HG03565 (cell line): ENCODE results near the gene TMTC2.
"Not testable (repeated sequence)": the region's sequence is repeated elsewhere in the genome, so short reads cannot be mapped to it uniquely, and the experiment has no call there.

Experiments used
- ATAC-seq: cut with Tn5 transposase; IDR thresholded peaks from one replicate; pipeline ENCODE4 v1.9.1; 2021; ENCODE audit warnings: mild to moderate bottlenecking, moderate library complexity; ENCODE audit not compliant: unreplicated experiment

TMTC2 gene

GRCh38 chr12:82835217-82835616, 148.5 kb downstream of the TMTC2 start:
- no peak for ATAC-seq

GRCh38 chr12:82838131-82838551, 151.4 kb downstream of the TMTC2 start:
- ATAC-seq: no peak

DNA sequence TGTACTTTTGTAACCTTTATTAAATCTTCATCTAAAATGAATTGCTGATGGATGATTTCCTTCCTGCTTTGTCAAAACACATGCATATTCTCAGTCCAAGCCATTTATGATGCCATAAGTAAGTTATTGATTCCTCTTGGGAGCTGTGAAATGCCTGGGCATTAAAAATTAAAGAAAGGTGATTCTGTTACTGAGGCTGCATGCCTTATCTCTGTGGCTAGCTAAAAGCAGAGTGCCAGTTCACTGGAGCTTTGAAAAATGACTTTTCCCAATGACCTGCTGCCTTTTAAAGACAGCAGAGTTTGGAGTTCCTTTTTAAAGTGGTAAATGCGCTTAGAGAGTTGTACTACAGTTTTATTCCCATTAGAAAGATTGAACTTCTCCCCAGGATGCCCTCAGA, 152.1 kb downstream of the TMTC2 start:
- ATAC-seq: no peak

DNA sequence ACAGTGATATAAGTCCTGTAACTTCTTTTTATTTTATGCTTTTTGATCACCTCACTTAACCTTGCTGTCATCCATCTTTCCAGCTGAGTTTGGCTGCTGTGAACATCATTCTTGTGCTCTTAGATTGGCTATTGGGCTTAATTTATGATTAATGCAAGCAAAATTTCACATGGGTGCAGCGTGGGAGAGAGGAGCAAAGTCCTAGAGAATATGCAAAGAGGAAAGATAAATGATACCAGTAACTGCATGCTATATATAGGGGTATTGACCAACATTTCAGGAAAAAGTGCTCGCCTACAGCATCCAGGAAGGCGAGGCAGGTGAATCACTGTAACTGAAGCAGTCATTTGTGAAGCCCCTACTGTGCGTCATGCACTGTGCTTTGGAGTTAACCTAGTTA, 153.1 kb downstream of the TMTC2 start:
- no peak for ATAC-seq

GRCh38 chr12:82841487-82841904, 154.8 kb downstream of the TMTC2 start:
- no peak for ATAC-seq

GRCh38 chr12:82842480-82842879, 155.8 kb downstream of the TMTC2 start:
- no peak for ATAC-seq

DNA sequence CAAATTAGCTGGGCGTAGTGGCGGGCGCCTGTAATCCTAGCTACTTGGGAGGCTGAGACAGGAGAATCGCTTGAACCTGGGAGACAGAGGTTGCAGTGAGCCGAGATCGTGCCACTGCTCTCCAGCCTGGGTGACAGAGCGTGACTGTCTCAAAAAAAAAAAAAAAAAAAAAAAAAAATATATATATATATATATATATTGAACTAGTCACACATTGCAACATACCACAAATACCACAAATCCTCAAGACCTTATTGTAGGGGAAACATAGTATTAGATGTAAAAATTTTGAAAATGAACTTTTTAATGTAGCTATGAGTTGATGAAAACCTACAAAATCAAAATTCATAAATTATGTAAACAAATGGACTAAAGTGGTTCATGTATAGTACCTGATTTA, 158.4 kb downstream of the TMTC2 start:
- ATAC-seq: not testable (repeated sequence)

DNA sequence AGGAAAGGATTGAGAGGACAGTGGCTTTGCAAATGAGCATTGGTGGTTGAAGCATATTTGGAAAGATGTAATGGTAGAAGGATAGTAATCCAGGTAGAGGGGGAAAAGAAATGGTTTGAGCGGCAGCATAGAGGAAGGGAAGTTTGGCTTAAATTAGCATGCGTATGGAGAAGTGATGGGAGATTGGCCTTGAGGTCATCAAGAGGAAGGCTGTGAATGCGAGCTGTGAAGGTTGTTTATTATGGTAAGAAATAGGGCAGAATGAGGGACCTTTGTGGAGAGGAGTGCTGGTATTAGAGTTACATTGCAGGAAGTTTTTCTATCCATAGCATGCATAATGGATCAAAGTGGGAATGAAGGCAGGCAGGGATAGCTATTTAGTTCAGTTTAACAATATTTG, 162.1 kb downstream of the TMTC2 start:
- ATAC-seq: no peak

- no peak for ATAC-seq
Observed at GRCh38 chr12:82852529-82852928, 165.8 kb downstream of the TMTC2 start.

- ATAC-seq: peak; percentile 45
Observed at GRCh38 chr12:82855872-82856271, 169.2 kb downstream of the TMTC2 start.

DNA sequence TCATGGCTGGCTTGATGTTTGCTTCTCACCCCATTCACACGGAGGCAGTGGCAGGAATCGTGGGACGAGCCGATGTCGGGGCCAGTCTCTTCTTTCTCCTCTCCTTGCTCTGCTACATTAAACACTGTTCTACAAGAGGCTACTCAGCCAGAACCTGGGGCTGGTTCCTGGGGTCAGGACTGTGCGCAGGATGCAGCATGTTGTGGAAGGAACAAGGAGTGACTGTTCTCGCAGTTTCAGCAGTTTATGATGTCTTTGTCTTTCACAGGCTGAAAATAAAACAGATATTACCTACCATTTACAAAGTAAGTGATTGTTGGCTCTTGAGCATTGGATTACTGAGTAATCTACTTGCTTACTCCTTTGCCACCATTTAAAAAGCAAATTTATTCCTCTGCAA, 170.6 kb downstream of the TMTC2 start:
- ATAC-seq: no peak

GRCh38 chr12:82857911-82858533, 171.3 kb downstream of the TMTC2 start:
- no peak for ATAC-seq

- no peak for ATAC-seq
Observed at GRCh38 chr12:82858534-82858917, 171.8 kb downstream of the TMTC2 start.

DNA sequence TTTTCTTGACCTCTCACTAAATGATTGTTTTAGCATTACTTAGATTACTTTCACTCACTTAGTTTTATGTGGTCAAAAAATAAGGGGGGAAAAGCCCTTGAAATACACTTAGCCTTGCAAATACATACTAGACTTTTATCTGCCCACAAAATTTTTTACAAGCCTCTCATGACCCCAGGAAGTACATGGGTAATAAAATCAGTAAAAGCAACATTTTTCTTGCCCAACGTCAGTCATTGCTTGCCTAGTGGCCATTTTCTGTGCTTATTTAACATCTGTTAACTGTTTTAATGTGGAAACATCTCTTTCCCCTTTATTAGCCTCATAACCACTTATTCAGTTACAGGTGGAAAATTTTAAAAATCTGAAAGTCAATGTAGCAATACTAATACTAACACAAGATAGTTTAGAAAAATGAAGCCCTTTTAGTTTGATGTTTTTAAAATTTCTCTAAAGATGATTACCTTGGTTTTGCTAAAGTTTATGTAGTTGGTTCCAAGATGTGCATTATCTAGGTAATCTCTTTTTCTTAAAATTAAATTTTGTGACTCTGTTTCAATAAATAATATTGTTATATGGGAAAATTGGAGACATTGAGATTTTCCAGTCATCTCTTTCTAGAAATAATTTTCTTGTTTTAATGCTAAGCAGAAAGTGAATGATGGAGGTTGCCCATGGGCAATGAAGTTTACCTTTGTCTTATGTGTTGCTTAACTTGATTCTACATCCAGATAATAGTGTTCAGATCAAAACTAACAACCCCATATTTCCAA, 175.5 kb downstream of the TMTC2 start:
- no peak for ATAC-seq

GRCh38 chr12:82862876-82863649, 176.4 kb downstream of the TMTC2 start:
- no peak for ATAC-seq

DNA sequence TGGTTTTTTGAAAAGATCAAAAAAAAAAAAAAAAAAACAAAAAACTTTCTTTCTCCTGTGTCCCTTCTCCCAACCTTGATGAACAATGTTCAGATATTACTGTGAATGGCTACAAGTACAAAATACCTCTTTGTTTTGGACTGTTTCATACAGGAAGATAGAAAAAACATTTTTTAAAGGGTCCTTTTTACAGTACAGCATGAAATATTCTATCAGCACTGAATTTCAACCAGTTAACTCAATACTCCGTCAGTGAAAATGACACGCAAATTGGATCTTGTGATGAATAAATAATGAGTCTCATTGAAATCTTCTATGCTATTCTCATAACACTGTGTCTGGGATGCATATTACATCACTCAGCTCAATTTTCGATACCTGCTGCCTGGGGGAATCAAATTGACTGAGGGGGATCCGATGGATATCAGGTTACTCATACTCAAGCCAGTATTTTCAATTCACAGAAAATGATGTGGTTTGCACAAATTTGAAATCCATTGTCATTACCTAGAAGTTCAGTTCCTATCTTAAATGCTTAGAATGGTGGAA, 179.6 kb downstream of the TMTC2 start:
- ATAC-seq: no peak

DNA sequence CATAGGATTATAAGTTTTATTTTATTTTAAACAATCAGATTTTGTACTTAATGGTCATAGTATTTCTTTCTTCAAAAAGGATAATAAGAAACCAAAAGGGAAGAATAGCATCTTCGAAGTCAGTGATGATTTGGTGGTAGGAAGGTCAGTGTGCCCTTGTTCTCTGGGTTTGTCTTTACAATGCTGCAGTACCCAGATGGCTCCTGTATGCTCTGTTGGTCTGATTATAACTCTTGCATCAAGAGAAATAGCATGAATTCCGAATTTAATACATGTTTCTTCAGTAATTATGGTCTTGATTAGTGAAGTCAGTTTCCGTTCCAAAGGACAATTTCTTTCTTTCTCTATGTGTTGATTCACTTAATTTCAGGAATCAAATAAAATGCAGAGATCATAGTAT, 180.2 kb downstream of the TMTC2 start:
- ATAC-seq: no peak

- ATAC-seq: no peak
Observed at GRCh38 chr12:82867762-82868500, 181.2 kb downstream of the TMTC2 start.

DNA sequence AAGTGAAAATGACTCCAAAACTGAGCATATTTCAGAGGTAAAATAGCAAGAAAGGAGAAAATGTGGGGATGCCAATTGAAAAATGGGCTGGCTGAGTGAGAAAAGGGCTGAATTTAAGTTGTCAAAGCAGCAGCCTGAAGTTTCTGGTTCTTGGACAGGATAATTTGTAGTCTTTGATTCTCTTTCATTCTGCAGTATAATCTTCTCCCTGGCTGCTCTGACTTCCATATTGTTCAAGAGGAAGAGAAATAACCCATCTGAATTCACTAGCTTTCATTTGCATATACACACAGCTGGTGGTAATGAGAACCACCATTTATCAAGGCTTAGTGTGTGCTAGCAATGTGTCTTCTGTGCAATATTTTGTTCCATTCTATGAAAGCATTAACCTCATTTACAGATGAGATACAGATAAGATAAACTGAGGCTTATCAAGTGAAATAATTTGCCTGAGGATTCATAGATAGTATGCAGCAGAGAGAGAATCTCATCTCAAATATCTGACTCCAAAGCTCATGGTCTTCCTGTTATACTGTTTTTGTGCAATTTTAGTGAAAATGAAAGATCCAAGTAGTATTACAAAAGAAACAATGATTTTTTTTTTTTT, 184.2 kb downstream of the TMTC2 start:
- ATAC-seq: no peak

GRCh38 chr12:82872088-82872487, 185.4 kb downstream of the TMTC2 start:
- ATAC-seq: no peak
